ENCODE data around the gene PABPN1L.

The PABPN1L gene

DNA sequence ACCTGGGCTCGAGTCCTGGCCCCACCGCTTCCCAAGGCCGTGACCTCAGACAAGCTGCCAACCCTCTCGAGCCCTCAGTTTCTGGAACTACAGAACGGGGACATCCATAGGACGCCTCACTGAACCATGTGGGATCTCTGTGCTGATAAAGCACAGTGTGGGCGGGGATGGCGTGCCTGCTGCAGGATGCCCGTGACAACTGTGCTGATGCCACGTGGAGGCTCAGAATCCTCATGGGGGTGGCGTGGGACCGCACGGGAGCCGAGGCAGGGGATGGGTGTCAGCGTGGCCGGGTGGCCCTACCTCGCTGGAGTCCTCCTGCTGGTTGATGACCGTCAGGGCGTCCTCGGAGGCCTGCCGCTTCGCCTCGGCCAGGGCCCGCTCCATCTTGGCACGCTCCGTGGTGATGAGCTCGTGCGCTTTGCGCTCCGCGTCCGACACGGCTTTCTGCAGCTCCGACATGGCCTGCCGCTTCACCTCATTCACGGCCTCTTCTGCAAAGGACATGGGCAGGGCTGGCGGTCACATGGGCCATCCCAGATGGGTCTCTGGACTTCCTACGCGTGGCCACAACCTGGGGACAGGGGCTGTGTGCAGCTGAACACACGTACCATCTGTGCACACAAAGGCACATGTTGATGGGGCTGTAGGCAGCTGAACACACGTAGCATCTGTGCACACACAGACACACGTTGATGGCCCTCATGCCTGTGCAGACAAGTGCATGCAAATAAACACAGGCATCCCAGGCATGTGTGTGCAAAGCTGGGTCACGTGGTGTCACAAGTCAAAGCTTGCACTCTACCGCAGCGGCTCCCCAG, 12.7 kb upstream of the PABPN1L start:
- DNase-seq (ENCODE audit: low read depth) = no peak
- TF ChIP-seq, protein P1, sequence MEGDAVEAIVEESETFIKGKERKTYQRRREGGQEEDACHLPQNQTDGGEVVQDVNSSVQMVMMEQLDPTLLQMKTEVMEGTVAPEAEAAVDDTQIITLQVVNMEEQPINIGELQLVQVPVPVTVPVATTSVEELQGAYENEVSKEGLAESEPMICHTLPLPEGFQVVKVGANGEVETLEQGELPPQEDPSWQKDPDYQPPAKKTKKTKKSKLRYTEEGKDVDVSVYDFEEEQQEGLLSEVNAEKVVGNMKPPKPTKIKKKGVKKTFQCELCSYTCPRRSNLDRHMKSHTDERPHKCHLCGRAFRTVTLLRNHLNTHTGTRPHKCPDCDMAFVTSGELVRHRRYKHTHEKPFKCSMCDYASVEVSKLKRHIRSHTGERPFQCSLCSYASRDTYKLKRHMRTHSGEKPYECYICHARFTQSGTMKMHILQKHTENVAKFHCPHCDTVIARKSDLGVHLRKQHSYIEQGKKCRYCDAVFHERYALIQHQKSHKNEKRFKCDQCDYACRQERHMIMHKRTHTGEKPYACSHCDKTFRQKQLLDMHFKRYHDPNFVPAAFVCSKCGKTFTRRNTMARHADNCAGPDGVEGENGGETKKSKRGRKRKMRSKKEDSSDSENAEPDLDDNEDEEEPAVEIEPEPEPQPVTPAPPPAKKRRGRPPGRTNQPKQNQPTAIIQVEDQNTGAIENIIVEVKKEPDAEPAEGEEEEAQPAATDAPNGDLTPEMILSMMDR (IDR thresholded peaks at IDR 0.05; ENCODE audit: low read depth, low read length, missing control alignments) = no peak

DNA sequence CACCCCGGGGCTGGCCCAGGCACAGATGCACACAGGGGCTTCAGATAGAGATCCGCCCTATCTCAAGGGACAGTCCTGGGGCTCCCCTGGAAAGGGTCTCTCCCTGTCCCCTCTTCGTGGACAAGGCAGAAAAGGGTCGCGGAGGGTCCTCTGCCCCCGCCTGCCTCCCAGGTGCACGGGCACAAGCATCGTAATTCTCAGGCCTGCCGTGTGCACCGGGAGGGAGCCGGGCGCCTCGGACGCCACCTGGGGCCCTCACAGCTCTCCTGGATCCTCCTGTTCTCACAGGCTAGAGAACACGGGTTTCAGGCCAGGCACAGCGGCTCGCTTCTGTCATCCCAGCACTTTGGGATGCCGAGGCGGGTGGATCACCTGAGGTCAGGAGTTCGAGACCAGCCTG, 11.9 kb upstream of the PABPN1L start:
- TF ChIP-seq, protein P1 (IDR thresholded peaks at IDR 0.05; ENCODE audit: low read depth, low read length, missing control alignments) = no peak
- no peak overlapping the region for H3K4me3 ChIP-seq (ENCODE audit: low read depth, low read length)
- no peak for DNase-seq (ENCODE audit: low read depth)

More for the DNA sequence above, 12.7 kb upstream of the PABPN1L start:
- no peak overlapping the region for H3K4me3 ChIP-seq (ENCODE audit: low read depth, low read length)

DNA sequence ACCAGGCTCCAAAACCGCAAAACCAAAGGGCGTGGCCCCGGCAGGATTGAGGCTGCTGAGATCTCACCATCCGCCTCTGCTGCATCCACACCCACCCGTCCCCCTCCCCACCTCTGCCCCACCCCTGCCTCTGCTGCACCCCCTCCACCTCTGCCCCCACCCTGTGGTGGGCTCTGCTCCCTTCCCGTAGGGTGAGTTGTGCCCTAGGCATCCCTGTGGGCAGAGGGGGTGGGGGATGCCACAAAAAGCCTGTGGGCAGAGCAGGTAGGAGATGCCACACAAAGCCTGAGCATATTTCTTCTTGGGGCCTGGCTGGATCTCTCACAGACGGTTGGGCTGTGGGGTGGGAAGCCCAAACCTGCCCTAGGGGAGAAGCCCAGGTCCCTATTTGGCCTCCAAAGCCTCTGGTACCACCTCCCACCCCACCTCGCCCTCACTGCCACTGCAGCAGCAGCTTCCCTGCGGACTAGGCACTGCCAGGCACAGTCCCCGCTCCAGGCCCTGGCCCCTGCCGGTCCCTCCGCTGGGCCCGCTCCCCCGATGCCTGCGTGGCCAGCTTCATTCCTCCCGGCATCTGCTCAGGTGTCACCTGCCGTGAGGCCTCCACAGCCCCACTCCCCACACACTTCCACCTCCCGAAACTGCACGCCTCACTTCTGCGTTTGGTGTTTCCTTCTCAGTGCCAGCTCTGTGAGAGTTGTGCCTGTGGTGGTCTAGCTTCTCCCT, 11.3 kb upstream of the PABPN1L start:
- DNase-seq (ENCODE audit: low read depth) = no peak
- no peak overlapping the region for H3K4me3 ChIP-seq (ENCODE audit: low read depth, low read length)
- TF ChIP-seq, protein P1 (IDR thresholded peaks at IDR 0.05; ENCODE audit: low read depth, low read length, missing control alignments) = no peak

DNA sequence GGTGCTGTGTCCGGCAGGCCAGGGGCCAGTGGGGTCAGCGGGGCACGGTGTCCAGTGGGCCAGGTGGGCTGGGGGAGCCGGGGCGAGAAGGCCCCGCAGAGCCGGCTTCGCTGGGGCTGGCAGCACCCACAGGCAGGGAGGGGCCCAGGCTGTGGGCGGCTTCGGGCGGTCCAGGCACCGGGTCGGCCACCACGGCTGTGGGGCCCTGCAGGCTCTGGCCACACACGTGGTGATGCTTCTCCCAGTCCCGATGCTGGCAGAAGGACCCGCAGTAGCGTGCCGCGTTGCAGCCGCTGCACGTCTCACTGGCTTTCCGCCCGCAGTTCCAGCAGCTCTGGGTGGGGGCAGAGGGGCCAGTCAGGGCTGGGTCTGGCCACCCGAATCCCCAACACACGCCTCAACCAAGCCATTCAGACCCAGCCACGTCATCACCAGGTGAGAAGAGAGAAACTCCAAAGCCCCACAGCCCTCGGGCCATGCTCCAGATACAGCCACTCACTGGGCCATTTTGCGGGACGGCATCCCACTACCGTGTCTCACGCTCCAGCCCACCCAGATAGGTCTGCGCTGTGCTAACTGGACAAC, 10.6 kb upstream of the PABPN1L start:
- no peak overlapping the region for H3K4me3 ChIP-seq (ENCODE audit: low read depth, low read length)
- TF ChIP-seq, protein P1 (IDR thresholded peaks at IDR 0.05; ENCODE audit: low read depth, low read length, missing control alignments) = no peak
- no peak for DNase-seq (ENCODE audit: low read depth)

DNA sequence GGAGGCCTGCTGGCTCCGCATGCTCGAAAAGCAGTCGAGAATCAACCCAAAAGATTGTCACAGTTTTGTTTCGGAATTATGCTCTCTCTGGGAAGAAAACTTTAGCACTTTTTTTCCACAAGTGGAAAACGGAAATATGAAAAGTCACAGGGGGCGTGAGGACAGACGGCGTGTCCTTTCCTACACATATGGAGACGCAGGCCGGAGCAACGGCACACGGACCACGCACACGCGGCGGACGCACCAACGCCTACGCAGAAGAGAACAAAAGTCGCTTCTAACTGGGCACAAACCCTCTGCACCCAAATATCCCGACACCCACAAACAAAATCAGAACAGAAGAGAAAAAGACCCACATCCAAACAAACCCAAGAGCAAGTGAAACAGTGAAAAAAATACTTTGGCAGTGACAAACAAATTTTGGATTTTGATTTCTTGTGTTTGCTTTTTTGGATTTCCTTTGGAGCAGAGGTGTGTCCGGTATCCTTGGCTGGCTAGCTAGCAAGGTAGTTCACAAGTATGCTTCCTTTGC, 9.3 kb upstream of the PABPN1L start:
- no peak for DNase-seq (ENCODE audit: low read depth)
- TF ChIP-seq, protein P1 (IDR thresholded peaks at IDR 0.05; ENCODE audit: low read depth, low read length, missing control alignments) = no peak
- no peak overlapping the region for H3K4me3 ChIP-seq (ENCODE audit: low read depth, low read length)

DNA sequence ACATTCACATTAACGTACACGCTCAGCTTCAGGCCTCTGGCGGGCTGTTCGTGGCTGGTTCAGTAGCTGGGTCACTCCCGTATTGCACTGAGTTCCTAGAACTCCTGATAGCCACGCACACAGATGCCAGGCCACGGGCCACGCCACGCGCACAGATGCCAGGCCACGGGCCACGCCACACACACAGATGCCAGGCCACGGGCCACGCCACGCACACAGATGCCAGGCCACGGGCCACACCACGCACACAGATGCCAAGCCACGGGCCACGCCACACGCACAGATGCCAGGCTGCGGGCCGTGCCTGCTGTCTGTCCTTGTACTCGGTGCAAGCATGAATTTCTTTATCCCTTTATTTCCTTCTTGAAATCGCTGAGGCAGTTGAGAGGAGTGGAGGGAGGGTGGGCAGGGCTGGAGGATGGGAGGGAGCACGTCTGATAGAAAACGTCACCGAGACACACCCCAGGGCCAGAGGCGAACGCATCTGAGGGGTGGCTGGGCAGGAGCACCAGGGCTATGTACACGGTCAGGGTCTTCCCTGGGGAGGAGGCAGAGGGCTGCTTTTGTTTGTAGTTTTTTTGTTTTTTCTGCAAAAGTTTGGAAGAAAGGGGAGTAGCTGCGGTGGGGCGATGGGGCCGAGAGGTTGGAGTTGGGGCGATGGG, 8.6 kb upstream of the PABPN1L start:
- no peak for DNase-seq (ENCODE audit: low read depth)
- TF ChIP-seq, protein P1 (IDR thresholded peaks at IDR 0.05; ENCODE audit: low read depth, low read length, missing control alignments) = no peak
- H3K4me3 ChIP-seq (ENCODE audit: low read depth, low read length) = no peak overlapping the region

Measured in GM12864 (cell line).